ENCODE data around the gene UTS2B. TPM values are rescaled to one million over a fixed set of nuclear protein-coding genes. Genes with fewer than 3 reads are reported as not detected.

Gene UTS2B
- total RNA-seq, 4 donors from 2014 or later = not detected

- DNase-seq (ENCODE audit: low spot score in 2 of 2) = no peak
- WGBS, 2 donors = 90 to 96% methylated on average over 16 to 34 of the region's 40 CpGs
- intact Hi-C loops (cut with DNase I; ENCODE audit: low total_unique reads) = no loop called here
- no peak overlapping the region for H3K4me3 ChIP-seq (ENCODE audit: low read depth, poor library complexity, severe bottlenecking)
- TF ChIP-seq CTCF (IDR thresholded peaks at IDR 0.05) = no peak
- no peak for TF ChIP-seq POLR2A (IDR thresholded peaks at IDR 0.05)
Observed at GRCh38 chr3:191316876-191317603, 13.3 kb downstream of the UTS2B start.

GRCh38 chr3:191314109-191314728 lies 16.1 kb downstream of the UTS2B start:
- no peak overlapping the region for H3K4me3 ChIP-seq (ENCODE audit: low read depth, poor library complexity, severe bottlenecking)
- DNase-seq (ENCODE audit: low spot score in 2 of 2) = no peak
- intact Hi-C loops (cut with DNase I; ENCODE audit: low total_unique reads) = no loop called here
- 91 to 93% methylated on average over 5 of the region's 5 CpGs for WGBS, 2 donors
- no peak for TF ChIP-seq POLR2A (IDR thresholded peaks at IDR 0.05)
- TF ChIP-seq CTCF (IDR thresholded peaks at IDR 0.05) = no peak

- no peak for TF ChIP-seq POLR2A (IDR thresholded peaks at IDR 0.05)
- no peak for TF ChIP-seq CTCF (IDR thresholded peaks at IDR 0.05)
- no peak for DNase-seq (ENCODE audit: low spot score in 2 of 2)
- intact Hi-C loops (cut with DNase I; ENCODE audit: low total_unique reads) = no loop called here
- no peak overlapping the region for H3K4me3 ChIP-seq (ENCODE audit: low read depth, poor library complexity, severe bottlenecking)
- 74 to 76% methylated on average over 2 of the region's 2 CpGs for WGBS, 2 donors
Observed at GRCh38 chr3:191313296-191313695, 17.0 kb downstream of the UTS2B start.

GRCh38 chr3:191307341-191307740 lies 23.0 kb downstream of the UTS2B start:
- no peak overlapping the region for H3K4me3 ChIP-seq (ENCODE audit: low read depth, poor library complexity, severe bottlenecking)
- TF ChIP-seq CTCF (IDR thresholded peaks at IDR 0.05) = no peak
- no peak for TF ChIP-seq POLR2A (IDR thresholded peaks at IDR 0.05)
- DNase-seq (ENCODE audit: low spot score in 2 of 2) = no peak
- WGBS, 2 donors = 72 to 74% methylated on average over 4 of the region's 4 CpGs
- intact Hi-C loops (cut with DNase I; ENCODE audit: low total_unique reads) = no loop called here

- TF ChIP-seq POLR2A (IDR thresholded peaks at IDR 0.05) = no peak
- no peak for TF ChIP-seq CTCF (IDR thresholded peaks at IDR 0.05)
- 77 to 78% methylated on average over 4 of the region's 4 CpGs for WGBS, 2 donors
- no peak overlapping the region for H3K4me3 ChIP-seq (ENCODE audit: low read depth, poor library complexity, severe bottlenecking)
- intact Hi-C loops (cut with DNase I; ENCODE audit: low total_unique reads) = no loop called here
- DNase-seq (ENCODE audit: low spot score in 2 of 2) = no peak
Observed at GRCh38 chr3:191306428-191306827, 23.9 kb downstream of the UTS2B start.
